Fibroblast of lung (primary cell): ENCODE data around the gene NINJ2.

Source experiments
- CTCF ChIP-seq, 2 donors: IDR thresholded peaks in 1 of 2; conservative IDR thresholded peaks in 1 of 2; 1 replicate in 1 of 2; 2 replicates in 1 of 2; pipeline ENCODE4 v1.5.1; 2011 to 2012; ENCODE audit warnings: low read length in 2 of 2, control low read depth in 1 of 2, inconsistent platforms in 1 of 2, low read depth in 1 of 2, mild to moderate bottlenecking in 1 of 2
- EZH2 ChIP-seq: IDR thresholded peaks from 2 replicates; pipeline ENCODE4 v1.5.1; 2012; ENCODE audit warnings: low read length, control low read depth, mild to moderate bottlenecking; ENCODE audit errors: missing control alignments

DNA sequence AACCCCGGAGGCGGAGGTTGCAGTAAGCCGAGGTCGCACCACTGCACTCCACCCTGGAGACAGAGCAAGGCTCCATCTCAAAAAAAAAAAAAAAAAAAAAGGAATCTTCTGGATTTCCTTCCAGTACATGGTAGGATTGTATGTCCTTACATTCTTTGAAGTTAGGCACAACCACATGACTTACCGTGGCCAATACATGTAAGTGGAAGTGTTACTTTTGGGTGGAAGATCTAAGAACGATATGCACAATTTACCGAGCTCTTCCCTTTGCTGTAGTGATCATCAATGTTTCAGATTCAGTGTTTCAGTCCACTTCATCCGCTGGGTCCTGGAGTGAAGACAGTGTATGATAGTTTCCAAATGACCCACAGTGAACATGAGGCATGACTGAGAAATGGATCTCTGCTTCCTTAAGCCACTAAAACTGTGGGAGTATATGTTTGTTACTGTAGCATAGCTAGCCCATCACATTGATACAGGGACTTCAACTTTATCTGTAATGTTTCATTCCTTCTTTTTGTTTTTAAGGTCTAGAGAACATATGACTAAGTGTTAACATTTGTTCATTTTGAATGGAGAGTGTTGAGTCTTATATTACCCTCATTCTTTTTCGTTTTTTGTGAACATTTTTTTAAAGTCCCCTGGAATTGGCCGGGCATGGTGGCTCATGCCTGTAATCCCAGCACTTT, 18.5 kb upstream of the NINJ2 start:
- TF ChIP-seq CTCF (conservative IDR thresholded peaks at IDR 0.05 in 1 of 2, IDR thresholded peaks at IDR 0.05 in 1 of 2; ENCODE audit: low read depth in 1 of 2, low read length in 2 of 2) (no peak), EZH2 (no peak)
